ENCODE results near the gene PKP3.
A peak's percentile ranks its signal among the peaks of the same experiment; 100 is the strongest.
"Not testable (repeated sequence)": the region's sequence is repeated elsewhere in the genome, so short reads cannot be mapped to it uniquely, and the experiment has no call there.

PKP3 gene

DNA sequence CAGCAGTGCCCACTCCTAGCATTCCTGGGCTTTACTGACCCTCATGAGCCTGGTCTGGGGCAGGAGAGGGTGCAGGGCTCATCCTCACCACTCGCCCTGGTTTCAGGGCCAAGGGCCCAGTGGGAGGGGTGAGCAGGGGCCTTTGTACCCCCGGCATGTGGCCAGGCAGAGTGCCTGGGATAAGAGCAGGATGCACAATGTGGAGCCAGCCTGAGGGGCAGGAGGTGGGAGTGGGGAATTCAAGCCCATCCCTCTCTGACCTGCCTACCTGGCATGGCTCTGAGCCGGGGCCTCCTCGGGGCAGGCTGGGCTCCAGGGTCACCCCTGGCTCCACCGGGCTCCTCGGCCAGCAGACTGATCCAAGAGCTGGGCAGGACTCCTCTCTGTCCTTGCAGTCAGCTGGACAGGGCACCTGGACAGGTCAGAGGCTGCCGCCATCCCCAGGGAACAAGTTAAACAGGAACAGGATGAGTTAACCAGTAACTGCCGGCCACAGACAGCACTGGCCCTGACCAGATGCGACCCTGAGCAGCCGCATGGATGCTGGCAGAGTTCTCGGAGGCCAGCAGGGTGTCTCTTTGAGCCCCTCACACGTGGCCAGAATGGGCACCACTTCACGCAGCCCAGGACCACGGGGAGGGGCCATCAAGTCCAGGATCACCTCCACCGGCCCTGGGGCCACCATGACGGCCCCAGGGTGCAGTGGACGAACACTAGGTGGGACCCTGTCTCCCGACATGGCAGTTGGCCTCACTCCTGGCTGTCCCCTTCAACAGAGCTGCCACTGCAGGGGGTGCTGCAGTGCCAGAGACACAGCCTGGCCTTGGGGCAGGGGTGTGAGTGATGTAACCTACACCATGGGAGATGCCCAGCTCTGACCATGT lies 15.8 kb downstream of the PKP3 start:
- DNase-seq (ENCODE audit: low read depth) = no peak

- DNase-seq (ENCODE audit: low read depth) = not testable (repeated sequence)
Observed at GRCh38 chr11:410711-411110, 16.7 kb downstream of the PKP3 start.

GRCh38 chr11:411520-411919 lies 17.5 kb downstream of the PKP3 start:
- DNase-seq (ENCODE audit: low read depth) = not testable (repeated sequence)

GRCh38 chr11:412641-413119 lies 18.7 kb downstream of the PKP3 start:
- no peak for DNase-seq (ENCODE audit: low read depth)

DNA sequence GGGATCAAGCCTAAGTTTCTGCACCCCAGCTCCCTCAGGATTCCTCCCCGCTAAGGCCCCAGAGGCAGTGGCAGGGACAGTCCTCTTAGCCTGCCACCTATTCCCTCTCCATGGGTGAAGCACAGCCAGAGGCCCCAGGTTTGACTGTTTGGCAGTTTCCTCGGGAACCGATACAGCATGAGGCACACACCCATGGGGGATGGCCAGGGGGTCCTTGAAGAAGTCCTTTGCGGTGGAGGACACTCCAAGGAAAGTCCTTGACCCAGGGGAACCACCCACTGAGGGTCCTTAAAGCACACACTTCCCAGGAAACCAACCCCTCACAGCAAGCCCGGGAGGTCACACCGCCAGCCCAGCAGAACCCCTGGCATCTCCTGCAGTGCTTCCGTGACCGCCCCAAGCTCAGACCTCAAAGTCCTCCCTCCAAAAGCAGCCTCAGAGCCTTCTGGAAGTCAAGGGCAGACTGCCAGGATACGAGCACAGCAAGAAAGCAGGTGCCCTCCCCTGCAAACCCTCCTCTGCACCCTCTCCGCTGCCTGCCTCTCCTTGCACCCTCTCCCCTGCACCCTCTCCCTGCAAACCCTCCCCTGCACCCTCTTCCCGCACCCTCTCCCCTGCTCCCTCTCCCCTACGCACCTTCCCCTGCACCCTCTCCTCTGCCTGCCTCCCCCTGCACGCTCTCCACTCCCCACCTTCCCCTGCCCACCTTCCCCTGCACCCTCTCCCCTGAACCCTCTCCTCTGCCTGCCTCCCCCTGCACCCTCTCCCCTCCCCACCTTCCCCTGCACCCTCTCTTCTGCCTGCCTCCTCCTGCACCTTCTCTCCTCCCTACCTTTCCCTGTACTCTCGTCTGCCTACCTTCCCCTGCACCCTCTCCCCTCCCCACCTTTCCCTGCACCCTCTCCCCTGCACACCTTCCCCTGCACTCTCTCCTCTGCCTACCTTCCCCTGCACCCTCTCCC lies 19.4 kb downstream of the PKP3 start:
- DNase-seq (ENCODE audit: low read depth) = peak; percentile 40

GRCh38 chr11:414318-414857 lies 20.4 kb downstream of the PKP3 start:
- no peak for DNase-seq (ENCODE audit: low read depth)

DNA sequence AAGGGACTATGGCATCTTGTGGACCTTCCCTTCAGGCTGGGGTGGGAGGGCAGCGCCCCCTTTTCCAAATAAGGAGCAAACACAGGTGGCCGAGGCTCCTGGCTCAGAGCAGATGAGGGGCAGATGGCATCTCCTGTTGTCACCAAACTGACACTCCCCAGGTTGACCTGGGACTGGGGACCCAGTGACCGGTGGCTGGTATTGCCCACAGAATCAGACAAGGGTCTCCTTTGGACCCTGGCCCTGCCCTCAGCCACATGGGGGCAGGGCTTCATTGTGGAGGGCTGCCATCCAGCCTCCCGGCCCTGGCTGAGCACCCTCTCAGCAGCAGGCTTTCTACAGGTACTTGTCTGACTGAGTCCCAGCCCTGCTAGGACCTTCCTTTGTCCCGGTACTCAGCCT lies 21.6 kb downstream of the PKP3 start:
- no peak for DNase-seq (ENCODE audit: low read depth)

DNA sequence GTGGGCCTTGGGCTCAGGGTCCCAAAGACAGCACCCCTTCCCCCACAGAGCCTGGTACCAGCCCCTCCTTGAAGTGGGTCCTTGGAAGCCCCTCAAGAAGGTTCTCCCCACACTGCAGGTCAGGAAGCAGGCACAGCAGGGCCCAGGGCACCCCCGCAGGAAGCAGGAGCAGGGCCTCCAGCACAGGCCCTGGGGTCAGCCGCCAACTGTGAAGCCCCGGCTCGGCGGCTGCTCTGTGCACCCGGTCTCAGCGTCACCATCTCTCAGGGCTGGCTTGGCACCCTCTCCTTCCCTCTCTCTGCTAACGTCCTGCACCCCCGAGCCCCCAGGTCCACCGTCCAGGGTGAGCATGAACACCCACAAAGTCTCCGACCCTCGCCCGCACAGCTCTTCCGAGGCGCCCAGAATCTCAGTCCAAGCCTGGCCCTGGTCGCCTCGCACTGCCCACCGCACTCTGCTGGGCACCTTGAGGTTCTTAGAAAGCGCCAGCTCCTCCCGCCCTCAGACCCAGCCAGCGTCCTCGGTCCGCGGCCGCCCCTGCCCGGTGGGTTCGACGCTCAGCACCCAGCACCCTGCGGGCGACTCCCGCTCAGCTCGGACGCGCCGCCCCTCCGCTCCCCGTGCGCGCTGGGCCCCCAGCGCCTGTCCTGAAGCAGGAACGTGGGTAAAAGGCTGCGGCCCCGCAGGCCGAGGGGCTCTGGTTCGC lies 22.2 kb downstream of the PKP3 start:
- DNase-seq (ENCODE audit: low read depth) = no peak

GRCh38 chr11:416757-417621 lies 23.0 kb downstream of the PKP3 start:
- peak; percentile 48 for DNase-seq (ENCODE audit: low read depth)

DNA sequence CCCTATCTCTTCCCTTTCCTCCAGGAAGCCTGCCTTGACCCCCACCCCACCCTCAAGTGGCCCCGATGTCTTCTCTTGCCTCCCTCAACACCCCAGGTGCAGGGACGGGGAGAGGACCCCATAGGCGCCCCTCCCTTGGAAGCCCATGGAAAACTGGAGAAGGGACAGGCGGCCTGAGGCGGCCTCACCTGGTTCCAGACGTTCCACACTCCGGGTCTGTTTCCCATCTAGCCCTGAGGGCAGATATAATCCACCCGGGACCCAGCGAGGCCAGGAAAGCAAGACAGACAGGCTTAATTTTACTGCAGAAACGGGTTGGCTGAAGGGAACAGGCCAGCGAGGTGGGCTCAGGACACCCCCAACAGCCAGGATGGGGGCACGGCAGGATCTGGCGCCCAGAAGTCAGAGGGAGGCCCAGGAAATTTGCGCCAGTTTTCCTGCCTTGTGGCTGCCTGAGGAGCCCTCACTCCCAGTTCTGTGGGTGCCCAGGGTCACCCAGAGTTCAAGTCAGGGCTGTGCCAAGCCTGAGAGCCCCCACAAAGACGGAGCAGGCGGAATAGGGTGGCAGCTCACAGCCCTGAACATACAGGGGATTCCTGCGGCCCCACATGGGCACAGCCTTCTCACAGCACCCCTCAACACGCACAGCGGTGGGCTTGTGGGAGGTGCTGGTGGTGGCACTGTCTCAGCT lies 23.8 kb downstream of the PKP3 start:
- DNase-seq (ENCODE audit: low read depth) = no peak

GRCh38 chr11:418343-419247 lies 24.6 kb downstream of the PKP3 start:
- DNase-seq (ENCODE audit: low read depth) = no peak

GRCh38 chr11:419248-420005 lies 25.4 kb downstream of the PKP3 start:
- DNase-seq (ENCODE audit: low read depth) = no peak

DNA sequence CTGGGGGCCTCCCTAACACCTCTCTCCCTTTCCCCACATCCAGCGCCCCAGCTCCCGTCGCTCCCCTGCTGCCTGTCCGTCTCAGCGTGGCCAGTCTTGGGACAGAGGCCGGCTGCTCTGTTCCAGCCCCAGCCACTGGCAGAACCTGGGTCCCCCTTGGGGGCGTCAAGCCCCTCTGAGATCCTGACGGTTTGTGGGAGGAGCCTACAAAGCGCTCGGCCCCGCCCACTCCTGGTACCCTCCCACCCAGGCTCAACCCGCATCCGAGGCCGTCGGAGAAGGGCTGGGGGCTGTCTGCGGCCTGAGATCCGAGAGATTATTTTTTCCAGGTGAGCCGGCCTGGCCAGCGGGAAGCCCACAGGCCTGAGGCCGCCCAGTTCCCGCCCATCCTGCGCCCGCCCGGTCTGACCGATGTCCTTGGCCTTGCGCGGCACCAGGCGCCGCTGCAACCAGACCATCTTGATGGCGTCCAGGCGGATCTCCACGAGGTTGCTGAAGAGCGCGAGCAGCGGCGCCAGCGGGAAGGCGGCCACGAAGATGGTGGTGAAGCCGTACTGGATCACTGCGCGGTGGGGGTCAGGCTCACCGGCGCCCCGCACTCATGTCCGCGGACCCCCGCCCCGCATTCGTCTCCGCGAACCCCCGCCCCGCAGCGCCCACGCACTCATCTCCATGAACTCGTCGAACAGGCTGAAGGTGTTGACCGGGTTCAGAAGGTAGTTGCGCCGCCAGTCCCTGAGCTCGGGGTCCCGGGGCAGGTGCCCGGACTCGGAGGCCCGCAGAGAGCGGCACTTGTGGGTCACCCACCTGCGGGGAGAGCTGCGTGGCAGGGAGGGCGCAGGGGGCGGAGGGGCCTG lies 26.3 kb downstream of the PKP3 start:
- no peak for DNase-seq (ENCODE audit: low read depth)

DNA sequence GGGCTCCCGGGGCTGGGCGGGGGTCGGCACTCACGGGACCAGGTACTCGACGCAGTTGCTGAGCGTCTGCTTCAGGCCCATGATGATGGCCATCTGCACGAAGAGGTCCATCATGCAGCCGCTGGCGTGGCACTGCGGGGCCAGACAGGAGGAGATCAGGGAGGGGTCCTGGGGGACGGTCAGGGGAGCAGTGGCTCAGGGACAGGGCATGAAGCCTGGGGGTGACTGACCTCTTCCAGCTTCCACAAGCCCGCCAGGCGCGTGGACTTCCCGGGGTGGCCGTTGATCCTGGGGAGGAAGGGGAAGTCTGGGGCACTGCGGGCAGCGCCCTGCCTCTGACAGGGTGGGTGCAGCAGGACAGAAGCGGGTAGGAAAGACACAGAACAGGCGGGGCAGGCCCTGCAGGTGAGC lies 26.9 kb downstream of the PKP3 start:
- no peak for DNase-seq (ENCODE audit: low read depth)

DNA sequence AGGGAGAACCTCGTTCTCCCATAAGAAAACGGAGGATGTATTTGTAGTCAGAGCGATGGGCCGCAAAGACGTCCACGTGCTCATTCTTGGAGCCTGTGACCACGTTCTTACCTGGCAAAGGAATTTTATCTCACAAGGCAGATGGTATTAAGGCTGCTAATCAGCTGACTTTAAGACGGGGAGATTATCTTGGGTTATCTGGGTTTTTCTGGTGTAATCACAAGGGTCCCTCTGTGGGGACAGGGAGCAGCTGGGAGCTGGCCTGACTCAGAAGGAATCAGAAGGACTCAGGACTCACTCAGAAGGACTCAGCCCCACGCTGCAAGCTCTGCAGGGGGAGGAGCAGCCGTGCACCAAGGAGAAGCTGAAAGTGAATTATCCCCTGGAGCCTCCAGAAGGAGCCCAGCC lies 28.2 kb downstream of the PKP3 start:
- DNase-seq (ENCODE audit: low read depth) = peak; percentile 16

DNA sequence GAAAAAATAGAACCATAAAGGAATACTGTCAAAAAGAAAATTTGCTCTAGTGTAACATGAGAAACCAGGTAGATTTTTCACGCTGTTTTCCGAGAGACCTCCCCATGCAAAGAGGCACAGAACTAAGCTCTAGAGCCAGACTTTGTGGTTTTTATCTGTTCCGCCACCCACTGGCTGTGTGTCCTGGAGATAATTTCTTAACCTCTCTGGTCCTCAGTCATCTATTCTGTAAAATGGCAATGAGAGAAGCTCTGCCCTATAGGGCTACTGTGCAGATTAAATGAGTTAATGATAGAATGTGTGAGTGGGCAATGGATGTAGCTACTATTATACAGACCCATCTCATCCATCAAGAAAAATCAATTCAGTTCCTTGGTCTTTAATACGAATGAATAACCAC lies 30.2 kb downstream of the PKP3 start:
- no peak for DNase-seq (ENCODE audit: low read depth)

DNA sequence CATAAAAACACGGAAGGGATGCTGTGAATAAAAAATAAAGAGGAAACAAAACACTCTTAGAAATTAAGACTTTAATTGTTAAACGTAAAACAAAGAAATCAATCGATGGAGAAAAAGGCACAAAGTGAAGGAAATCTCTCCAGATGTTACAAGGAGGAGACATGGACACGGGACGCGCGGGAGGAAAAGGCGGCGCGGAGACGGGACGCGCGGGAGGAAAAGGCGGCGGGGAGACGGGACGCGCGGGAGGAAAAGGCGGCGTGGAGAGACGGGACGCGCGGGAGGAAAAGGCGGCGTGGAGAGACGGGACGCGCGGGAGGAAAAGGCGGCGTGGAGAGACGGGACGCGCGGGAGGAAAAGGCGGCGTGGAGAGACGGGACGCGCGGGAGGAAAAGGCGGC lies 30.8 kb downstream of the PKP3 start:
- not testable (repeated sequence) for DNase-seq (ENCODE audit: low read depth)
